ENCODE results near the gene MACROD2. TPM values are rescaled to one million over a fixed set of nuclear protein-coding genes. Genes with fewer than 3 reads are reported as not detected.

Gene MACROD2
- total RNA-seq, 1 experiment from 2014 or later: 1.6 TPM

GRCh38 chr20:15242773-15243172 lies 1247.5 kb downstream of the MACROD2 start:
- Histone ChIP-seq H3K9ac (ENCODE audit: extremely low read depth, insufficient read length, low read length) (no peak overlapping the region), H3K14ac (ENCODE audit: insufficient read depth, low read length) (no peak overlapping the region), H4K91ac (ENCODE audit: insufficient read length, low read depth, low read length) (no peak overlapping the region), H2BK15ac (ENCODE audit: low read depth, low read length) (no peak overlapping the region), H3K79me1 (ENCODE audit: insufficient read depth, low read depth, low read length, poor library complexity, severe bottlenecking) (no peaks in the 10 kb centered on the region), H4K20me1 (ENCODE audit: control insufficient read depth, insufficient read depth, insufficient read length) (no peaks in the 10 kb centered on the region), H2BK12ac (ENCODE audit: insufficient read length, low read depth, low read length) (no peak overlapping the region), H2AFZ (ENCODE audit: low read length) (no peak overlapping the region), H4K5ac (ENCODE audit: insufficient read length, low read depth, low read length) (no peak overlapping the region), H3K4me1 (ENCODE audit: insufficient read depth, low read length) (no peaks in the 10 kb centered on the region), H3K79me2 (ENCODE audit: insufficient read depth, low read length) (no peaks in the 10 kb centered on the region), H3K27ac (ENCODE audit: insufficient read length, low read depth, low read length) (no peak overlapping the region), H3K18ac (ENCODE audit: insufficient read length, low read depth, low read length) (no peak overlapping the region), H2AK5ac (ENCODE audit: insufficient read length, low read length) (no peak overlapping the region), H3T11ph (ENCODE audit: low read length) (no peak overlapping the region), H3K4me2 (ENCODE audit: insufficient read depth, insufficient read length, low read length) (no peak overlapping the region), H4K8ac (replicated peaks; ENCODE audit: insufficient read length, low read depth, low read length) (no peak overlapping the region), H2BK120ac (ENCODE audit: low read depth, low read length, poor library complexity, severe bottlenecking) (no peak overlapping the region), H3K56ac (ENCODE audit: insufficient read length, low read depth, low read length) (no peak overlapping the region), H3K9me3 (ENCODE audit: control insufficient read depth, low read depth, low read length) (no peaks in the 10 kb centered on the region), H3K27me3 (ENCODE audit: insufficient read depth, low read length) (no peaks in the 10 kb centered on the region), H2BK20ac (ENCODE audit: low read depth, low read length, poor library complexity, severe bottlenecking) (no peak overlapping the region), H3K4ac (ENCODE audit: low read depth, low read length) (no peak overlapping the region), H3K23me2 (ENCODE audit: insufficient read length, low read depth, low read length, poor library complexity, severe bottlenecking) (no peaks in the 10 kb centered on the region), H2BK5ac (ENCODE audit: insufficient read length, low read length) (no peak overlapping the region), H3K23ac (ENCODE audit: insufficient read length, low read depth, low read length) (no peak overlapping the region)
- H3K27me3 Mint-ChIP-seq (ENCODE audit: low read depth): no peaks in the 10 kb centered on the region
- H3K4me3 Mint-ChIP-seq: no peak overlapping the region
- no peak overlapping the region for H3K27ac Mint-ChIP-seq
- H3K36me3 Mint-ChIP-seq (ENCODE audit: insufficient read depth in 1 of 3, low read depth in 3 of 3): no peaks in the 10 kb centered on the region
- H3K9me3 Mint-ChIP-seq: no peaks in the 10 kb centered on the region
- TF ChIP-seq, protein P1, sequence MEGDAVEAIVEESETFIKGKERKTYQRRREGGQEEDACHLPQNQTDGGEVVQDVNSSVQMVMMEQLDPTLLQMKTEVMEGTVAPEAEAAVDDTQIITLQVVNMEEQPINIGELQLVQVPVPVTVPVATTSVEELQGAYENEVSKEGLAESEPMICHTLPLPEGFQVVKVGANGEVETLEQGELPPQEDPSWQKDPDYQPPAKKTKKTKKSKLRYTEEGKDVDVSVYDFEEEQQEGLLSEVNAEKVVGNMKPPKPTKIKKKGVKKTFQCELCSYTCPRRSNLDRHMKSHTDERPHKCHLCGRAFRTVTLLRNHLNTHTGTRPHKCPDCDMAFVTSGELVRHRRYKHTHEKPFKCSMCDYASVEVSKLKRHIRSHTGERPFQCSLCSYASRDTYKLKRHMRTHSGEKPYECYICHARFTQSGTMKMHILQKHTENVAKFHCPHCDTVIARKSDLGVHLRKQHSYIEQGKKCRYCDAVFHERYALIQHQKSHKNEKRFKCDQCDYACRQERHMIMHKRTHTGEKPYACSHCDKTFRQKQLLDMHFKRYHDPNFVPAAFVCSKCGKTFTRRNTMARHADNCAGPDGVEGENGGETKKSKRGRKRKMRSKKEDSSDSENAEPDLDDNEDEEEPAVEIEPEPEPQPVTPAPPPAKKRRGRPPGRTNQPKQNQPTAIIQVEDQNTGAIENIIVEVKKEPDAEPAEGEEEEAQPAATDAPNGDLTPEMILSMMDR (conservative IDR thresholded peaks at IDR 0.05): no peak
- DNase-seq: no peak
- H3K4me1 Mint-ChIP-seq: peaks cover 0 to under 1% of the 10 kb centered on the region in 2 experiments; a peak in 3 of 4 replicates
- WGBS (ENCODE audit: extremely low coverage, insufficient read length, low lambda C conversion rate): no CpG with 5 or more reads among the region's 3 CpGs

Measured in H9 (cell line).